Measurements from ENCODE around the gene OSBPL3. TPM values are rescaled to one million over a fixed set of nuclear protein-coding genes. Genes with fewer than 3 reads are reported as not detected.
A peak's percentile ranks its signal among the peaks of the same experiment; 100 is the strongest.

OSBPL3 gene
- total RNA-seq, 4 donors from 2014 or later = 3.1 to 7.0 (median 5.3) TPM

GRCh38 chr7:24788961-24789576 lies 190.9 kb downstream of the OSBPL3 start:
- peaks cover 7 to 15% of the 10 kb centered on the region in 2 donors for H3K4me1 ChIP-seq
- no peak overlapping the region for H3K27ac ChIP-seq
- in situ Hi-C loops (cut with MboI; ENCODE audit: low sequenced_read_pairs in 4 of 4) (no loop called here), intact Hi-C loops (cut with DNase I; ENCODE audit: low total_unique reads) (loop anchor here (5.0 kb wide), 1 partner anchor 212 kb away; no protein-coding TSS in a partner anchor)
- H3K36me3 ChIP-seq = no peaks in the 10 kb centered on the region
- H3K4me3 ChIP-seq = no peak overlapping the region
- ATAC-seq (no peak), DNase-seq (no peak)
- H3K9me3 ChIP-seq = no peaks in the 10 kb centered on the region
- no peaks in the 10 kb centered on the region for H3K27me3 ChIP-seq
- no peak for TF ChIP-seq POLR2A (IDR thresholded peaks at IDR 0.05)

GRCh38 chr7:24788075-24788474 lies 191.9 kb downstream of the OSBPL3 start:
- peaks cover 7 to 15% of the 10 kb centered on the region in 2 donors for H3K4me1 ChIP-seq
- H3K27me3 ChIP-seq = no peaks in the 10 kb centered on the region
- H3K36me3 ChIP-seq = no peaks in the 10 kb centered on the region
- ATAC-seq (no peak), DNase-seq (no peak)
- in situ Hi-C loops (cut with MboI; ENCODE audit: low sequenced_read_pairs in 4 of 4) (no loop called here), intact Hi-C loops (cut with DNase I; ENCODE audit: low total_unique reads) (loop anchor here (5.0 kb wide), 1 partner anchor 211 kb away; no protein-coding TSS in a partner anchor)
- H3K9me3 ChIP-seq = no peaks in the 10 kb centered on the region
- TF ChIP-seq CTCF (IDR thresholded peaks at IDR 0.05 in 4 of 5, conservative IDR thresholded peaks at IDR 0.05 in 1 of 5) = peak; percentile 8 to 49 (median 34)
- TF ChIP-seq POLR2A (IDR thresholded peaks at IDR 0.05) = no peak
- H3K4me3 ChIP-seq = no peak overlapping the region
- H3K27ac ChIP-seq = peak overlapping the region in 2 of 4 donors; percentile 72 to 78

DNA sequence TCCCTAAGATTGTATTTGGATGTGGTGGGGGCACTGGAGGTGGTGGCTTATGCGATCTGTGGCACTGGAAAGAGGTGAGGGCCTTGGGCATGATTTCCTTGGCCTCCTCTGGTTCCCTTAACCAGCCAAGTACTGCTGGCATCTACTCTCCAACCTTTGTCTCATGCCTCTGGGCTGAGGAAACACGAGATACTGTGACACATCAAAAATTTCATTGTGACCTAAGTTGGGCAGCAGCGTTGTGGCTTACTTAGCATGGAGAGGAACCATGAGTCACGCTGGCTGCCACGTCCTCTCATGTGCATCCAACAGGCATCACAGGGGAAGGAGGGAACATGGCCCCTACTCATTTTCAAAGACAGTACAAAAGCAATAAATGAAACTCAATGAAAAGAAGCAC lies 193.0 kb downstream of the OSBPL3 start:
- no peaks in the 10 kb centered on the region for H3K27me3 ChIP-seq
- intact Hi-C loops (cut with DNase I; ENCODE audit: low total_unique reads) = loop anchor here (5.0 kb wide), 1 partner anchor 210 kb away; no protein-coding TSS in a partner anchor
- TF ChIP-seq POLR2A (IDR thresholded peaks at IDR 0.05) (peak in 1 of 2 donors; percentile 15), CTCF (IDR thresholded peaks at IDR 0.05 in 4 of 5, conservative IDR thresholded peaks at IDR 0.05 in 1 of 5) (no peak)
- in situ Hi-C loops (cut with MboI; ENCODE audit: low sequenced_read_pairs in 4 of 4) = no loop called here
- no peak overlapping the region for H3K4me3 ChIP-seq
- peaks cover 7 to 15% of the 10 kb centered on the region in 2 donors for H3K4me1 ChIP-seq
- ATAC-seq = peak; percentile 98
- no peaks in the 10 kb centered on the region for H3K9me3 ChIP-seq
- peak overlapping the region; percentile 68 to 78 (median 74) for H3K27ac ChIP-seq
- no peaks in the 10 kb centered on the region for H3K36me3 ChIP-seq
- peak; percentile 85 to 90 for DNase-seq

DNA sequence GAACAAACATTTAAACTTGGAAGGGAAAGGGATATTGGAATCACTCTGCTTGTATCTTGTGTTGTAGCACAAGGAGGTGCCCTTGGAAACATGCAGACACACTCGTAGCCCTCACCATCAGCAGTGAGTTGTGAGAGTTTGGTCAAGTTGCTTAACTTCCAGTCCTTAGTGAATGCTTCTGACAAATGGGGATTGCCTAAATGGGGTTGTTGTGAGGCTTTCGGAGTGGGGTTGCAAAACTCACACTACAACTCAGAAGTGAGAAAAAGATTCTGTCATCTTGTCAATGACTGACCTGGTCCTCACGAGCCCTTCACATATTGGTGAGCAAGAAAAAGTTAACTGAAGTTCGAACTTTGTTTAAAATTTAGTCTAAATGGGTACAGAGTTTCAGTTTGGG lies 193.7 kb downstream of the OSBPL3 start:
- in situ Hi-C loops (cut with MboI; ENCODE audit: low sequenced_read_pairs in 4 of 4) (no loop called here), intact Hi-C loops (cut with DNase I; ENCODE audit: low total_unique reads) (loop anchor here (5.0 kb wide), 1 partner anchor 209 kb away; no protein-coding TSS in a partner anchor)
- no peak for TF ChIP-seq CTCF (IDR thresholded peaks at IDR 0.05 in 4 of 5, conservative IDR thresholded peaks at IDR 0.05 in 1 of 5)
- no peak for TF ChIP-seq POLR2A (IDR thresholded peaks at IDR 0.05)
- H3K9me3 ChIP-seq = no peaks in the 10 kb centered on the region
- peak overlapping the region; percentile 68 to 78 (median 74) for H3K27ac ChIP-seq
- ATAC-seq = no peak
- H3K36me3 ChIP-seq = no peaks in the 10 kb centered on the region
- H3K4me3 ChIP-seq = no peak overlapping the region
- no peak for DNase-seq
- H3K27me3 ChIP-seq = no peaks in the 10 kb centered on the region
- H3K4me1 ChIP-seq = peaks cover 7 to 15% of the 10 kb centered on the region in 2 donors

- ATAC-seq = no peak
- no peak for TF ChIP-seq CTCF (IDR thresholded peaks at IDR 0.05 in 4 of 5, conservative IDR thresholded peaks at IDR 0.05 in 1 of 5)
- no peak for TF ChIP-seq POLR2A (IDR thresholded peaks at IDR 0.05)
- no peak for DNase-seq
- in situ Hi-C loops (cut with MboI; ENCODE audit: low sequenced_read_pairs in 4 of 4) (no loop called here), intact Hi-C loops (cut with DNase I; ENCODE audit: low total_unique reads) (no loop called here)
- no peak overlapping the region for H3K4me3 ChIP-seq
- no peaks in the 10 kb centered on the region for H3K9me3 ChIP-seq
- H3K27ac ChIP-seq = peak overlapping the region in 1 of 4 donors; percentile 2
- no peaks in the 10 kb centered on the region for H3K36me3 ChIP-seq
- no peaks in the 10 kb centered on the region for H3K27me3 ChIP-seq
- H3K4me1 ChIP-seq = peaks cover 12 to 23% of the 10 kb centered on the region in 2 donors
Observed at GRCh38 chr7:24784277-24784676, 195.7 kb downstream of the OSBPL3 start.

All from gastrocnemius medialis (tissue), 4 donors.